CD4-positive, alpha-beta T cell treated with Interleukin-15 for 4 hours (primary cell): ENCODE measurements around the gene RABL2A.
"Not testable (repeated sequence)": the region's sequence is repeated elsewhere in the genome, so short reads cannot be mapped to it uniquely, and the experiment has no call there.

Source experiments
- DNase-seq: peaks from one replicate; pipeline ENCODE4 v3.0.0-alpha.2; 2020; ENCODE audit warnings: low spot score

RABL2A gene

GRCh38 chr2:113609822-113610221, 17.2 kb upstream of the RABL2A start:
- not testable (repeated sequence) for DNase-seq

- not testable (repeated sequence) for DNase-seq
Measured at GRCh38 chr2:113621002-113621401, 6.1 kb upstream of the RABL2A start.

- DNase-seq, result not testable (repeated sequence)
Measured at GRCh38 chr2:113625906-113626305, 1.2 kb upstream of the RABL2A start.

- not testable (repeated sequence) for DNase-seq
Measured at GRCh38 chr2:113632849-113633345, 5.8 kb downstream of the RABL2A start.

- not testable (repeated sequence) for DNase-seq
Measured at GRCh38 chr2:113635358-113635757, 8.3 kb downstream of the RABL2A start.

- not testable (repeated sequence) for DNase-seq
Measured at GRCh38 chr2:113636226-113636625, 9.2 kb downstream of the RABL2A start.

- DNase-seq, result not testable (repeated sequence)
Measured at GRCh38 chr2:113638084-113638483, 11.0 kb downstream of the RABL2A start.

GRCh38 chr2:113646217-113646616, 19.2 kb downstream of the RABL2A start:
- DNase-seq, result not testable (repeated sequence)

GRCh38 chr2:113650834-113651815, 24.1 kb downstream of the RABL2A start:
- not testable (repeated sequence) for DNase-seq

GRCh38 chr2:113652599-113652998, 25.5 kb downstream of the RABL2A start:
- not testable (repeated sequence) for DNase-seq

- DNase-seq, result not testable (repeated sequence)
Measured at GRCh38 chr2:113656031-113656624, 29.1 kb downstream of the RABL2A start.

- not testable (repeated sequence) for DNase-seq
Measured at GRCh38 chr2:113657735-113658134, 30.7 kb downstream of the RABL2A start.

GRCh38 chr2:113663285-113664060, 36.4 kb downstream of the RABL2A start:
- DNase-seq, result not testable (repeated sequence)

GRCh38 chr2:113664761-113665533, 37.9 kb downstream of the RABL2A start:
- DNase-seq, result not testable (repeated sequence)

GRCh38 chr2:113669013-113669412, 41.9 kb downstream of the RABL2A start:
- not testable (repeated sequence) for DNase-seq

GRCh38 chr2:113672326-113672932, 45.4 kb downstream of the RABL2A start:
- DNase-seq, result no peak

- DNase-seq, result no peak
Measured at GRCh38 chr2:113675875-113676274, 48.8 kb downstream of the RABL2A start.

GRCh38 chr2:113676623-113677266, 49.7 kb downstream of the RABL2A start:
- DNase-seq, result no peak

GRCh38 chr2:113677330-113677729, 50.3 kb downstream of the RABL2A start:
- no peak for DNase-seq

GRCh38 chr2:113679457-113679856, 52.4 kb downstream of the RABL2A start:
- no peak for DNase-seq
